Measurements from ENCODE around the gene APMAP.

DNA sequence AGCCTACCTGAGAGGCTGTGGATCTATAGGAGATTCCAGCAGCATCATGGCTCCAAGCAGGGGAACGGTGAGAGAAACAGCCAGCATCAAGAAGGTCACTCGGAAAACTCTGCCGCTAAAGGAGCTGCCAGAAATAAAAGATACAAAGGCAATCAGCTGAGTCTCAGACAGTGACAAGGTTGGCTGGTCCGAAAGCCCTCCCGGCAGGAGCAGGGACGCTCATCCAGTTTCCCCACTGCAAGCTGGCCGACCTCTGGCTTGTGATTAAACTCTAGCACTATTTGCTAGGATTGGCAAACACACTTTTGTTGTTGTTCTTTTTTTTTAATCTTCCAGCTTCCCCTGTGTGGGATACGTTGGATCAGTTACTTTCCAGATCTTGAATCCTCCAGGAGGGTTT is 8.7 kb downstream of the APMAP start:
- TF ChIP-seq, protein P1, sequence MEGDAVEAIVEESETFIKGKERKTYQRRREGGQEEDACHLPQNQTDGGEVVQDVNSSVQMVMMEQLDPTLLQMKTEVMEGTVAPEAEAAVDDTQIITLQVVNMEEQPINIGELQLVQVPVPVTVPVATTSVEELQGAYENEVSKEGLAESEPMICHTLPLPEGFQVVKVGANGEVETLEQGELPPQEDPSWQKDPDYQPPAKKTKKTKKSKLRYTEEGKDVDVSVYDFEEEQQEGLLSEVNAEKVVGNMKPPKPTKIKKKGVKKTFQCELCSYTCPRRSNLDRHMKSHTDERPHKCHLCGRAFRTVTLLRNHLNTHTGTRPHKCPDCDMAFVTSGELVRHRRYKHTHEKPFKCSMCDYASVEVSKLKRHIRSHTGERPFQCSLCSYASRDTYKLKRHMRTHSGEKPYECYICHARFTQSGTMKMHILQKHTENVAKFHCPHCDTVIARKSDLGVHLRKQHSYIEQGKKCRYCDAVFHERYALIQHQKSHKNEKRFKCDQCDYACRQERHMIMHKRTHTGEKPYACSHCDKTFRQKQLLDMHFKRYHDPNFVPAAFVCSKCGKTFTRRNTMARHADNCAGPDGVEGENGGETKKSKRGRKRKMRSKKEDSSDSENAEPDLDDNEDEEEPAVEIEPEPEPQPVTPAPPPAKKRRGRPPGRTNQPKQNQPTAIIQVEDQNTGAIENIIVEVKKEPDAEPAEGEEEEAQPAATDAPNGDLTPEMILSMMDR (conservative IDR thresholded peaks at IDR 0.05; ENCODE audit: low read length), result no peak
- no peak for TF ChIP-seq EZH2phosphoT487 (IDR thresholded peaks at IDR 0.05; ENCODE audit: borderline replicate concordance, low read depth, low read length)
